ENCODE data around the gene FMN1. TPM values are rescaled to one million over a fixed set of nuclear protein-coding genes. Genes with fewer than 3 reads are reported as not detected.

Gene FMN1
- total and polyA plus RNA-seq, 2 of the 8 experiments (the other 6 are each of a cell fraction or from before 2014, with no cell fraction given): 0.27 to 3.7 TPM

- no peak overlapping the region for H2BK15ac ChIP-seq (ENCODE audit: low read length)
- 82% methylated on average over 5 of the region's 5 CpGs; no CpG with 5 or more reads in 1 of the 2 experiments for WGBS, 2 experiments (ENCODE audit: extremely low coverage in 1 of 2, insufficient coverage in 1 of 2, insufficient read length in 1 of 2, insufficient replicate concordance in 2 of 2, low coverage in 1 of 2, low lambda C conversion rate in 2 of 2, missing lambda C conversion rate in 1 of 2)
- H3K4me3 ChIP-seq (ENCODE audit: extremely low read depth in 1 of 4, insufficient read depth in 2 of 4, low read depth in 3 of 4, low read length in 4 of 4): no peak overlapping the region
- no peaks in the 10 kb centered on the region for H3K36me3 ChIP-seq (ENCODE audit: control insufficient read depth in 2 of 4, insufficient read depth in 4 of 4, low read length in 3 of 4)
- no peaks in the 10 kb centered on the region for H3K27me3 ChIP-seq (replicated peaks in 1 of 4; ENCODE audit: control insufficient read depth in 3 of 4, extremely low read depth in 1 of 4, insufficient read depth in 3 of 4, low read length in 3 of 4)
- H3K14ac ChIP-seq (ENCODE audit: insufficient read length): no peak overlapping the region
- no peak overlapping the region for H2BK20ac ChIP-seq (ENCODE audit: low read length)
- H4K5ac ChIP-seq (ENCODE audit: insufficient read length, low read depth, low read length): no peak overlapping the region
- H3K9me3 ChIP-seq (ENCODE audit: insufficient read depth in 2 of 2, low read depth in 1 of 2, low read length in 1 of 2): no peaks in the 10 kb centered on the region
- no peak overlapping the region for H4K8ac ChIP-seq (ENCODE audit: extremely low read depth, insufficient read depth, low read length)
- H3K4me1 ChIP-seq (replicated peaks in 1 of 4; ENCODE audit: control insufficient read depth in 3 of 4, insufficient read depth in 4 of 4, low read length in 3 of 4): peaks cover 0 to 6% (median 3%) of the 10 kb centered on the region in 4 experiments; a peak in 1 of 7 replicates
- no peaks in the 10 kb centered on the region for H3K79me1 ChIP-seq (ENCODE audit: low read depth, low read length)
- no peak overlapping the region for H2BK5ac ChIP-seq (ENCODE audit: low read depth, low read length)
- no peak overlapping the region for H3K4me2 ChIP-seq (ENCODE audit: insufficient read depth in 1 of 2, low read depth in 2 of 2, low read length in 2 of 2)
- H3K27ac ChIP-seq (ENCODE audit: low read depth, low read length): no peak overlapping the region
- no peaks in the 10 kb centered on the region for H3K79me2 ChIP-seq (ENCODE audit: control insufficient read depth in 1 of 2, insufficient read depth in 2 of 2, low read length in 2 of 2)
- H2BK12ac ChIP-seq (ENCODE audit: low read depth, low read length): no peak overlapping the region
- no peaks in the 10 kb centered on the region for H3K23me2 ChIP-seq (ENCODE audit: low read depth, low read length)
- no peak for DNase-seq (ENCODE audit: low read depth in 1 of 2, low spot score in 2 of 2)
- H4K91ac ChIP-seq (replicated peaks; ENCODE audit: insufficient read length, low read length): no peak overlapping the region
- H2BK120ac ChIP-seq (replicated peaks; ENCODE audit: low read depth, low read length): no peak overlapping the region
- no peak overlapping the region for H3K23ac ChIP-seq (ENCODE audit: insufficient read length)
- FAIRE-seq: no peak
- no peak overlapping the region for H3K56ac ChIP-seq (replicated peaks; ENCODE audit: insufficient read length, low read depth, low read length)
- no peak overlapping the region for H3K9ac ChIP-seq (replicated peaks in 1 of 4; ENCODE audit: extremely low read depth in 1 of 4, low read depth in 3 of 4, low read length in 3 of 4)
- POLR2A ChIA-PET (ENCODE audit: partially characterized antibody): no interaction called here
- H2AFZ ChIP-seq (ENCODE audit: low read length): no peak overlapping the region
- CTCF ChIA-PET (ENCODE audit: partially characterized antibody): interaction anchor here (0.6 to 1.7 kb wide), 2 partner anchors 10 to 212 kb away, joined by 3 to 4 read pairs; no protein-coding TSS in a partner anchor
- H2AK5ac ChIP-seq (ENCODE audit: low read depth, low read length): no peak overlapping the region
- no peaks in the 10 kb centered on the region for H4K20me1 ChIP-seq (replicated peaks in 1 of 2; ENCODE audit: control insufficient read depth in 1 of 2, insufficient read depth in 2 of 2, low read length in 2 of 2)
- no peak overlapping the region for H3K4ac ChIP-seq (replicated peaks; ENCODE audit: insufficient read length, low read depth, low read length)
- H3K18ac ChIP-seq (ENCODE audit: extremely low read depth, low read length): no peak overlapping the region
- TF ChIP-seq SP1 (IDR thresholded peaks at IDR 0.05; ENCODE audit: low read depth, low read length) (no peak), TBP (IDR thresholded peaks at IDR 0.05; ENCODE audit: low read depth, low read length) (no peak), SP4 (IDR thresholded peaks at IDR 0.05; ENCODE audit: low read length) (no peak), EGR1 (IDR thresholded peaks at IDR 0.05; ENCODE audit: borderline replicate concordance, low read depth, low read length) (no peak), MAX (IDR thresholded peaks at IDR 0.05) (no peak), FOSL1 (IDR thresholded peaks at IDR 0.05; ENCODE audit: insufficient read depth, low read depth, low read length) (no peak), GTF2F1 (IDR thresholded peaks at IDR 0.05; ENCODE audit: borderline replicate concordance, low read depth, low read length) (no peak), NANOG (IDR thresholded peaks at IDR 0.05; ENCODE audit: insufficient read depth, low read depth, low read length, poor library complexity, severe bottlenecking) (no peak), BACH1 (IDR thresholded peaks at IDR 0.05; ENCODE audit: low read length) (no peak), MAFK (IDR thresholded peaks at IDR 0.05; ENCODE audit: low read depth, low read length) (no peak), POLR2AphosphoS5 (IDR thresholded peaks at IDR 0.05; ENCODE audit: low read depth, low read length) (no peak), CTBP2 (IDR thresholded peaks at IDR 0.05; ENCODE audit: borderline replicate concordance, insufficient read depth, insufficient read length, low read length) (no peak)
Observed at GRCh38 chr15:33188641-33189257, 5.8 kb downstream of the FMN1 start.
